Measurements from ENCODE around the gene UBE2B.
"Not testable (repeated sequence)": the region's sequence is repeated elsewhere in the genome, so short reads cannot be mapped to it uniquely, and the experiment has no call there.

UBE2B gene

DNA sequence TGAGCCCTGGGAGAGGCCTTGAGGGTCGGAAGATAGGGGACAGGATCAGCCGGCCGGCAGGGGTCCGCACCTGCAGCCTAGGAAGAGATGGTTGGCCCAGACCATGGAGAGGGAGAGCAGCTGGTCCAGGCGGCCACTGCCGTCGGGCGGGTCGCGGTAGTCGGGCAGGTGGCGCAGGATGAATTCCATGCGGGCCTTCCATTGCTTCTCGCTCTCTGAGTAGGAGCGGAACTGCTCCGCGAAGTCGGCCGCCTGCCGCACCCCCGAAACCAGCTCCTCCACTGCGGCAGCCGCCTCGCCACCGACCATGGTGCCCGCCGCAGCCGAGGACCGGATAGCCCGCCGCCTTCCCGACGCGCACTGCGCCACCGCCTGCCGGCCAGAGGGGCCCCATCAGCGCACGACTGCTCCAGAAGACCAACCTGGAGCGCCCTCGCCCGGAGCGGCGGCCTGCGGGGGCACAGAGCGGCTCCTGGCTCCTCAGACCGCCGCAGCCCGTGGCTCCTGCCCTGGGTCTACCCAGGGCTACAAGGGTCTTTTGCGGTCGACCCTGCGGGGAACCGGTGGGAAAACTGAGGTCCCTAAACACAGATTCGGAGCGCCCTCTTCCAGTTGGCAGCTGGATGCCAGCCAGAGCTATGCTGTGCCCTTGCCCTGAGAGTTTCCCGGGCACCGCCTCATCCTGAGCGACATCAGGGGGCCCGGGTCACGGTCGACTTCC is 40.3 kb downstream of the UBE2B start, which contains the start of gene CDKN2AIPNL:
Gene CDKN2AIPNL, minus strand, starts transcription at position 336 of the 721 bp plus-strand sequence. Its CDS starts 27 bp downstream, at position 309.
- ChIA-PET CTCF (interaction anchor here (0.5 to 3.5 kb wide), 23 partner anchors 8 to 1619 kb away, joined by 3 to 34 read pairs (median 4); partner anchors contain the start of gene JADE2), POLR2A (ENCODE audit: low non-redundant PET) (interaction anchor here (0.7 to 1.5 kb wide), 6 partner anchors 24 to 114 kb away, joined by 3 to 6 read pairs (median 3); partner anchors contain the start of gene UBE2B)
- H3K27ac ChIP-seq = peak within 1 kb of the TSS; percentile 80
- TF ChIP-seq, protein P1, sequence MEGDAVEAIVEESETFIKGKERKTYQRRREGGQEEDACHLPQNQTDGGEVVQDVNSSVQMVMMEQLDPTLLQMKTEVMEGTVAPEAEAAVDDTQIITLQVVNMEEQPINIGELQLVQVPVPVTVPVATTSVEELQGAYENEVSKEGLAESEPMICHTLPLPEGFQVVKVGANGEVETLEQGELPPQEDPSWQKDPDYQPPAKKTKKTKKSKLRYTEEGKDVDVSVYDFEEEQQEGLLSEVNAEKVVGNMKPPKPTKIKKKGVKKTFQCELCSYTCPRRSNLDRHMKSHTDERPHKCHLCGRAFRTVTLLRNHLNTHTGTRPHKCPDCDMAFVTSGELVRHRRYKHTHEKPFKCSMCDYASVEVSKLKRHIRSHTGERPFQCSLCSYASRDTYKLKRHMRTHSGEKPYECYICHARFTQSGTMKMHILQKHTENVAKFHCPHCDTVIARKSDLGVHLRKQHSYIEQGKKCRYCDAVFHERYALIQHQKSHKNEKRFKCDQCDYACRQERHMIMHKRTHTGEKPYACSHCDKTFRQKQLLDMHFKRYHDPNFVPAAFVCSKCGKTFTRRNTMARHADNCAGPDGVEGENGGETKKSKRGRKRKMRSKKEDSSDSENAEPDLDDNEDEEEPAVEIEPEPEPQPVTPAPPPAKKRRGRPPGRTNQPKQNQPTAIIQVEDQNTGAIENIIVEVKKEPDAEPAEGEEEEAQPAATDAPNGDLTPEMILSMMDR (conservative IDR thresholded peaks at IDR 0.05; ENCODE audit: low read depth) = peak; percentile 95
- peak; percentile 96 for DNase-seq (ENCODE audit: low spot score)

DNA sequence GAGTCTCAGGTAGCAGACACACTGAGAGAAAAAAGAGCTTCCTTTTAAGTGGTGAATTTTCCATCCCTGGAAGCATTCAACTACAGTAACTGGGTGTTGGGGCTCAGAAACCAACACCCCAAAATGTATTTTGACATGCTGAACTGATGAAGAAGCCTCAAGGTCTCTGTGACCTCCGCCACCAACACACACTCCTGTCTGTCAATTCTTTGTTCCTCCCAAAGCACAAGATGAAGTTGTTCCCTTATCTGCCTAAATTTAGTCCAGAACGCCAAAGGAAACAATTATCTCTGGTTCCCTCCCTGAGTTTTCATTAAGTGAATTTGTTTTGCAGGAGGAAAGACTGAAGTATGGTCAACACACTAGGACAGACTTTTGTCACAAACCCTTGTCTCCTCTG is 41.7 kb downstream of the UBE2B start:
- POLR2A ChIA-PET (ENCODE audit: low non-redundant PET) = interaction anchor here (1.2 kb wide), 1 partner anchor 41 kb away, joined by 4 read pairs; the partner anchor contains the start of gene UBE2B

DNA sequence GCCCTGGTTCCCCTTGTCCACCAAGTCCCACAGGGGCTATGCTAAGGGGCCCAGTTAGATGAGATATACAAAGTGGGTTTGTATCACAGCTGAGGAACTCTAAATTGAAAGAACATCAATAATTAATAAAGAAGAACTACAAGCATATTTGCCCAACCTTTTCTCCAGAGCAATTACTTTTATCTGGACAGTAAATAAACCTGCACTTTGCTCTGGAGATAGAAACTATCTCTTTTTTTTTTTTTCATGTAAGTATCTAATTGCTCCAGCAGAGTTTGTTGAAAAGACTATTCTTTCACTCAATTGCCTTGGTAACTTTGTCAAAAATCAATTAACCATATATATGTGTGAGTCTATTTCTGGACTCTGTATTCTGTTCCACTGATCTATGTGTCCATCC is 46.3 kb downstream of the UBE2B start:
- H3K27ac ChIP-seq = no peak overlapping the region
- CTCF ChIA-PET = interaction anchor here (0.7 to 1.4 kb wide), 2 partner anchors 110 to 548 kb away, joined by 4 to 8 read pairs; no protein-coding TSS in a partner anchor
- no peak for DNase-seq (ENCODE audit: low spot score)
- POLR2A ChIA-PET (ENCODE audit: low non-redundant PET) = interaction anchor here (0.7 kb wide), 1 partner anchor 128 kb away, joined by 3 read pairs; no protein-coding TSS in a partner anchor
- TF ChIP-seq, protein P1 (conservative IDR thresholded peaks at IDR 0.05; ENCODE audit: low read depth) = no peak

More for the DNA sequence above, 41.7 kb downstream of the UBE2B start:
- TF ChIP-seq, protein P1 (conservative IDR thresholded peaks at IDR 0.05; ENCODE audit: low read depth) = no peak
- H3K27ac ChIP-seq = peak overlapping the region; percentile 80
- DNase-seq (ENCODE audit: low spot score) = no peak
- CTCF ChIA-PET = interaction anchor here (1.6 kb wide), 1 partner anchor 124 kb away, joined by 4 read pairs; no protein-coding TSS in a partner anchor

DNA sequence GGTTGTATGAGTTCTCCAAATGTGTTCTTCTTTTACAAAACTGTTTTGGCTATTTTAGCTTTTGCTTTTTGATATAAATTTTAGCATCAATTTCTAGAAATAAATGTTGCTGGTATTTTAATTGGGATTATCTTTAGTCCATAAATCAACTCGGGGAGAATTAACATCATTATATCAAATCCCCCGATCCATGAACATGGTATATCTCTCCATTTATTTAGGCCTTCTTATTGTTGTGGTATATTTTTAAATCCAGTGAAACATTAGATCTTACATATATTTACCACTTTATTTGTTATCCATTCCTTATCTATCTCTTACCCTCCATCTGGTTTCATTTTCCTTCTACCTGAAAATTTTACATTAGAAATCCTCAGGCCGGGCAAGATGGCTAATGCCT is 47.6 kb downstream of the UBE2B start:
- TF ChIP-seq, protein P1 (conservative IDR thresholded peaks at IDR 0.05; ENCODE audit: low read depth) = no peak
- CTCF ChIA-PET = interaction anchor here (1.2 kb wide), 1 partner anchor 46 kb away, joined by 3 read pairs; no protein-coding TSS in a partner anchor
- H3K27ac ChIP-seq = no peak overlapping the region
- DNase-seq (ENCODE audit: low spot score) = no peak
- POLR2A ChIA-PET (ENCODE audit: low non-redundant PET) = interaction anchor here (0.7 kb wide), 1 partner anchor 38 kb away, joined by 3 read pairs; no protein-coding TSS in a partner anchor

DNA sequence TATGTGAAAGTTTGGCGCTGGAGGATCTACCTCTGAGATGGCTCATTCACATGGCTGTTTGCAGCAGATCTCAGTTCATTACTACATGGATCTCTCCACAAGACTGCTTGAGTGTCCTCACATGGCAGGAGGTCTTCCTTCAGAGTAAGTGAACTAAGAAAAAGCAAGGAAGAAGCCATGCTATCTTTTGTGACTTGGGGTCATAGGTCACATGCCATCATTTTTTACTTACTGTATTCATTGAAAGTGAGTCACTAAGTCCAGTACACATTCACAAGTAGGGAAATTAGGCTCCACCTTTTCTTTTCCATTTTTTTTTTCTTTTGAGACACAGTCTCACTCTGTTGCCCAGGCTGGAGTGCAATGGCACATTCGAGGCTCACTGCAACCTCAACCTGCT is 49.0 kb downstream of the UBE2B start:
- DNase-seq (ENCODE audit: low spot score) = no peak
- TF ChIP-seq, protein P1 (conservative IDR thresholded peaks at IDR 0.05; ENCODE audit: low read depth) = no peak
- no peak overlapping the region for H3K27ac ChIP-seq
- ChIA-PET CTCF (interaction anchor here (0.7 to 1.1 kb wide), 4 partner anchors 9 to 107 kb away, joined by 3 to 4 read pairs (median 3); partner anchors contain the start of gene CDKN2AIPNL), POLR2A (ENCODE audit: low non-redundant PET) (no interaction called here)

DNA sequence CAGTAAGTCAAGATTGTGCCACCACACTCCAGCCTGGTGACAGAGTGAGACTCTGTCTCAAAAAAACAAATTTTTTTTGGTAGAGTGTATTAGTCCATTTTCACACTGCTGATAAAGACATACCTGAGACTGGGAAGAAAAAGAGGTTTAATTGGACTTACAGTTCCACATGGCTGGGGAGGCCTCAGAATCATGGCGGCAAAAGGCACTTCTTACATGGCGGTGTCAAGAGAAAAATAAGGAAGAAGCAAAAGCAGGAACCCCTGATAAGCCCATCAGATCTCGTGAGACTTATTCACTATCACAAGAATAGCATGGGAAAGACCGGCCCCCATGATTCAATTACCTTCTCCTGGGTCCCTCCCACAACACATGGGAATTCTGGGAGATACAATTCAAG is 49.7 kb downstream of the UBE2B start:
- H3K27ac ChIP-seq; DNase-seq (ENCODE audit: low spot score); POLR2A ChIA-PET (ENCODE audit: low non-redundant PET): not testable (repeated sequence)
- CTCF ChIA-PET = interaction anchor here (0.7 kb wide), 1 partner anchor 9 kb away, joined by 3 read pairs; no protein-coding TSS in a partner anchor
